ENCODE measurements around the gene EHBP1L1. TPM values are rescaled to one million over a fixed set of nuclear protein-coding genes. Genes with fewer than 3 reads are reported as not detected.
A peak's percentile ranks its signal among the peaks of the same experiment; 100 is the strongest.

The EHBP1L1 gene
- total RNA-seq, 4 donors from 2014 or later = 46.5 to 101 (median 87.4) TPM

GRCh38 chr11:65588199-65589054, 12.6 kb downstream of the EHBP1L1 start:
- H3K4me1 ChIP-seq = peaks cover 40 to 90% (median 43%) of the 10 kb centered on the region in 3 donors

GRCh38 chr11:65589444-65590239, 13.8 kb downstream of the EHBP1L1 start:
- TF ChIP-seq, protein P1, sequence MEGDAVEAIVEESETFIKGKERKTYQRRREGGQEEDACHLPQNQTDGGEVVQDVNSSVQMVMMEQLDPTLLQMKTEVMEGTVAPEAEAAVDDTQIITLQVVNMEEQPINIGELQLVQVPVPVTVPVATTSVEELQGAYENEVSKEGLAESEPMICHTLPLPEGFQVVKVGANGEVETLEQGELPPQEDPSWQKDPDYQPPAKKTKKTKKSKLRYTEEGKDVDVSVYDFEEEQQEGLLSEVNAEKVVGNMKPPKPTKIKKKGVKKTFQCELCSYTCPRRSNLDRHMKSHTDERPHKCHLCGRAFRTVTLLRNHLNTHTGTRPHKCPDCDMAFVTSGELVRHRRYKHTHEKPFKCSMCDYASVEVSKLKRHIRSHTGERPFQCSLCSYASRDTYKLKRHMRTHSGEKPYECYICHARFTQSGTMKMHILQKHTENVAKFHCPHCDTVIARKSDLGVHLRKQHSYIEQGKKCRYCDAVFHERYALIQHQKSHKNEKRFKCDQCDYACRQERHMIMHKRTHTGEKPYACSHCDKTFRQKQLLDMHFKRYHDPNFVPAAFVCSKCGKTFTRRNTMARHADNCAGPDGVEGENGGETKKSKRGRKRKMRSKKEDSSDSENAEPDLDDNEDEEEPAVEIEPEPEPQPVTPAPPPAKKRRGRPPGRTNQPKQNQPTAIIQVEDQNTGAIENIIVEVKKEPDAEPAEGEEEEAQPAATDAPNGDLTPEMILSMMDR (IDR thresholded peaks at IDR 0.05) = no peak
- no peak for TF ChIP-seq POLR2A (IDR thresholded peaks at IDR 0.05)
- H3K27ac ChIP-seq = peak overlapping the region in 2 of 4 donors; percentile 15 to 87

More at GRCh38 chr11:65588199-65589054, 12.6 kb downstream of the EHBP1L1 start:
- Histone ChIP-seq H3K4me3 (peak overlapping the region in 1 of 4 donors; percentile 15), H3K9me3 (no peaks in the 10 kb centered on the region), H3K36me3 (peaks cover 5 to 79% (median 8%) of the 10 kb centered on the region in 3 donors), H3K27me3 (no peaks in the 10 kb centered on the region), H3K27ac (peak overlapping the region; percentile 67 to 87 (median 74))
- intact Hi-C loops (cut with DNase I) = no loop called here
- DNase-seq = no peak
- 41 to 53% methylated on average over 4 to 8 of the region's 13 CpGs for WGBS, 2 donors
- TF ChIP-seq, protein P1 (IDR thresholded peaks at IDR 0.05) = peak; percentile 47 to 75 (median 66)
- no peak for TF ChIP-seq POLR2A (IDR thresholded peaks at IDR 0.05)

DNA sequence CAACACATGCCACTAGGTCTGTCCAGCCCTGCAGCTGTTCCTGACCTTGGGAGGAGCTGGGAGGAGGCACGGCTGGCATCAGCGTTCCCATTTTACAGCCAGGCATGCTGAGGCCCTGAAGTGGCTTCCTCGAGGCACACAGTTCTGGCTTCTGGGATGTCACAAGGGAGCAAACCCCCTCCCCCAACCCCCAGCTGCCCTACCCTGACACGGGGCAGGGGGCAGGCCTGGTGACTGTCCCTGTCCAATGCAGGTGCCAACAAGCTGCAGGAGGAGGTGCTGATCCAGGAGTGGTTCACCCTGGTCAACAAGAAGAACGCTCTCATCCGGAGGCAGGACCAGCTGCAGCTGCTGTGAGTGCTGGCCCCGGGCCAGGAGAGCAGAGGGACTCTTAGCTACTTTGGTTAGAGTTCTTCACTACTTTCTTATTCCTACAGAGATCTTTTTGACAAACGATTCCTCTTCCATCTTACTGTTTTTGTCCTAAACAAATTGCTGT, 14.4 kb downstream of the EHBP1L1 start:
- 53 to 54% methylated on average over 4 to 5 of the region's 8 CpGs for WGBS, 2 donors
- H3K27ac ChIP-seq = peak overlapping the region in 2 of 4 donors; percentile 15 to 87
- no peaks in the 10 kb centered on the region for H3K27me3 ChIP-seq
- intact Hi-C loops (cut with DNase I) = no loop called here
- no peak for TF ChIP-seq POLR2A (IDR thresholded peaks at IDR 0.05)
- TF ChIP-seq, protein P1 (IDR thresholded peaks at IDR 0.05) = no peak
- DNase-seq = no peak
- peaks cover 5 to 64% (median 8%) of the 10 kb centered on the region in 3 donors for H3K36me3 ChIP-seq
- H3K4me3 ChIP-seq = no peak overlapping the region
- no peaks in the 10 kb centered on the region for H3K9me3 ChIP-seq
- H3K4me1 ChIP-seq = peaks cover 45 to 92% (median 58%) of the 10 kb centered on the region in 3 donors

More at GRCh38 chr11:65589444-65590239, 13.8 kb downstream of the EHBP1L1 start:
- Histone ChIP-seq H3K27me3 (no peaks in the 10 kb centered on the region), H3K4me3 (no peak overlapping the region), H3K4me1 (peaks cover 46 to 92% (median 53%) of the 10 kb centered on the region in 3 donors), H3K36me3 (peaks cover 5 to 70% (median 8%) of the 10 kb centered on the region in 3 donors), H3K9me3 (no peaks in the 10 kb centered on the region)
- DNase-seq = no peak
- WGBS, 2 donors = 39 to 79% methylated on average over 3 to 4 of the region's 9 CpGs
- intact Hi-C loops (cut with DNase I) = no loop called here

- 20 to 44% methylated on average over 2 to 12 of the region's 106 CpGs for WGBS, 2 donors
- no peak for DNase-seq
Measured at GRCh38 chr11:65591939-65592857, 16.3 kb downstream of the EHBP1L1 start.

More at GRCh38 chr11:65591939-65592857, 16.3 kb downstream of the EHBP1L1 start:
- Histone ChIP-seq H3K9me3 (no peaks in the 10 kb centered on the region), H3K27ac (peak overlapping the region; percentile 66 to 84 (median 77)), H3K36me3 (peaks cover 0 to 50% (median 5%) of the 10 kb centered on the region in 3 donors), H3K4me1 (peaks cover 36 to 83% (median 54%) of the 10 kb centered on the region in 3 donors), H3K4me3 (peak overlapping the region in 3 of 4 donors; percentile 33 to 46 (median 35)), H3K27me3 (no peaks in the 10 kb centered on the region)
- TF ChIP-seq, protein P1 (IDR thresholded peaks at IDR 0.05) = peak in 3 of 6 experiments; percentile 33 to 47 (median 33)
- TF ChIP-seq POLR2A (IDR thresholded peaks at IDR 0.05) = no peak
- intact Hi-C loops (cut with DNase I) = no loop called here
